ENCODE measurements around the gene GPATCH4. TPM values are rescaled to one million over a fixed set of nuclear protein-coding genes. Genes with fewer than 3 reads are reported as not detected.
"Not testable (repeated sequence)": the region's sequence is repeated elsewhere in the genome, so short reads cannot be mapped to it uniquely, and the experiment has no call there.

Gene GPATCH4
- total RNA-seq, 1 experiment from 2014 or later, result 16.9 TPM

- DNase-seq (ENCODE audit: low read depth), result peak; percentile 65
These were observed 26.1 kb upstream of the GPATCH4 start for GRCh38 chr1:156627313-156627880.

DNA sequence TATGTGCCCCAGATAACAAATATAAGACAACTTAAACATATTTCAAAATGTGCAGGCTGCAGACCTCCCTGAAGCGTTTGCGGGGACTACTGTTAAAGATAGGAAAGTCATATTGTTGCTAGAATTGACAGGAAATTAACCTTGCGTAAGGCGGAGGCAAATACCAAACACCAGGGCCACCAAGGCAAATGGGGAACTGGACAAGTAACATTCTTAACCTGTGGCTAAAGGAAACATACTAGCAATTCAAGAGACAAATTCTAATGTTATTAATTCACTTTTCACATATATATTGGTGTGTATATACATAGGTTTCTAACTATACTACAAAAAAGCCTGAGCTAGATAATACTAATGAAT is 24.8 kb upstream of the GPATCH4 start:
- no peak for DNase-seq (ENCODE audit: low read depth)

- DNase-seq (ENCODE audit: low read depth), result peak; percentile 28
These were observed 24.3 kb upstream of the GPATCH4 start for GRCh38 chr1:156625436-156626078.

DNA sequence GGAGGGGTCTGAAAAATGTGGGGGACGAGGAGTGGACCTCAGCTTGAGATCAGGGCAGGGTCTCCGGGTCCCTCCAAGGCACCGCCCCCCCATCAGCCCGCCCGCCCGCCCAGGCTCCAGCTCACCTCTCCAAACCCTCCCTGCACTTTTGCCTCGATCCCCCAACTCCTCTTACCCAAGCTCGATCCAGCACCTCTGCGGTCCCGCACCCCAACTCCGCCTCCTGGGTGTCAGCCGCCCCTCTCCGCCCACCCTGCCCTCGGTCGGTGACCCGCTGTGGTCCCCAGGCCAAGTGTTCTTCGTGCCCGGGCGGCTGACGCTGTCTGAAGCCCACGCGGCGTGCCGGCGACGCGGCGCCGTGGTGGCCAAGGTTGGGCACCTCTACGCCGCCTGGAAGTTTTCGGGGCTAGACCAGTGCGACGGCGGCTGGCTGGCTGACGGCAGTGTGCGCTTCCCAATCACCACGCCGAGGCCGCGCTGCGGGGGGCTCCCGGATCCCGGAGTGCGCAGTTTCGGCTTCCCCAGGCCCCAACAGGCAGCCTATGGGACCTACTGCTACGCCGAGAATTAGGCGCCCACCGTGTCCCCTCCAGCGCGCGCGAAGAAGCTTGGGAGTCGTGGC is 23.6 kb upstream of the GPATCH4 start:
- no peak for DNase-seq (ENCODE audit: low read depth)

- DNase-seq (ENCODE audit: low read depth), result peak; percentile 52
These were observed 22.9 kb upstream of the GPATCH4 start for GRCh38 chr1:156623946-156624813.

- no peak for DNase-seq (ENCODE audit: low read depth)
These were observed 21.5 kb upstream of the GPATCH4 start for GRCh38 chr1:156622581-156623297.

- no peak for DNase-seq (ENCODE audit: low read depth)
These were observed 18.3 kb upstream of the GPATCH4 start for GRCh38 chr1:156619582-156619955.

DNA sequence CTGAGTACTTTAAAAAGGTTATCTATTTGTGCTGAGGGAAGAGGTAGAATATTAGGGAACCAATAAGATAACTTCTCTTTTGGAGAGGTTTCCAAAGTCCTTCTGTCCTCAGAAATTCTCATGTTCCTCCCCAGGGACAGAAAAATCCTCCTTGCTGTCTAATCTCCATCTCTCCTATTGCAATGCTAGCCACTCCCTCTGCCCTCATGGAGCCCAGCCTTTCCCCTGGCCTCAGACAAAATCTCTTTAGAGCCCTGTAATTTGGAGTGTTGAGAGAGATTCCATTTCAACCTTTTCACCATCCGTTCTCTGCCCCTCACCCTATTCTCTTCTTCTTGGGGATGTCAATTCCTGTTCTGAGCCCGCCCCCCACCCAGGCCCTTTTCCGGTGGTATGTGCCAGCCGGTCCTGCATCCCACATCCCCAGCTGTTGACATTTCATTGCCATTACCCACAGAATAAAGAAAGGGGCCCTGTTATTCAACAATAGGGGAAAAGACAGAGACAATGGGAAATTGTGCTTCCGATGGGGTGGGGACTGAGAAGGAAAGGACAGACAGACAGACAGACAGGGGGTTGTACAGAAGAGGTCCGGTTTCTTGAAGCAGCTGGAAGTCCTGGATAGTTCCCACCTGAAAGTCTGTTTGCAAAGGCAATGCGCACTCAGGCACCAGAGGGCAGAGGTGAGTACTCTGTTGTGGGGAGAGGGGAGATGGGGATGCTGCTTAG is 17.7 kb upstream of the GPATCH4 start, which contains the start of gene HAPLN2:
Gene HAPLN2 (plus strand): TSS at position 563 of the 729 bp plus-strand sequence. CDS start 4,076 bp downstream, outside the sequence.
- no peak for DNase-seq (ENCODE audit: low read depth)

GRCh38 chr1:156616463-156616862 is 15.2 kb upstream of the GPATCH4 start:
- DNase-seq (ENCODE audit: low read depth), result peak; percentile 63

DNA sequence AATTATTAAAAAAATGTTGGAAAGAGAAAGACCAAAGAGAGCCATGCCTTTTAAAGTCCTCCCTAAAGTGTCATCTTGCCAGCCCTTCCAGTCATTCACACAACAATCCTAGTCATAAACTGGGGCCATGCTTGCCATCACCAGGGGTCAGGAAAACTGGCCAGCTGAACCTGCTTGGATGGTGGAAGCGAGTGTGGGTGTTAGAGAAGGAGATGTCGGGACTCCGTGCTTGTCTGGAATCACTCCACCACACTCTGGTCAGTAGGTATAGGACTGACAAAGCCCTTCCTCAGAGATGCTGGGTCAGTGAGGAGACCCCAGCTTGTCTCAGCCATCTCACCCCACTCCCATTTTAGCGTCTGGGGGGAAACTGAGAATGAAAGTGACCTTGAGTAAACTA is 14.7 kb upstream of the GPATCH4 start:
- no peak for DNase-seq (ENCODE audit: low read depth)

DNA sequence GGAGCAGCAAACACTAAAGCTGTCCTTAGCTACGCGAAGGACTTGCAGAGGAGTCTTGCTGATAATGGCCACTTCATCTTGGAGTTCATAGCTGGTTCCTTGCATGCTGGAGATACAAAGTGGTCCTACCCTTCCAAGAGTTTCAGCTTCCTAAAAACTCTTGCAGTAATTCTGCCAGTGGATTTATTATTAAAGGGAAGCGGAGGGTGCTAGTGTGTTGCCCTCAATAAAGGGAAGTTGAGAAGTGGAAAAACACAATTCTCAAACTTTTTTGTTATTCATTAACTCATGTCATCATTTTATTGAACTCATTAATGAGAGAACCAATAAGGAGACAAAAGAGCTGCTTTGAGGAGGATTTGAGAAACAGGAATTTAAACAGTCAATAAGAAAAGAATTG is 11.4 kb upstream of the GPATCH4 start:
- no peak for DNase-seq (ENCODE audit: low read depth)

DNA sequence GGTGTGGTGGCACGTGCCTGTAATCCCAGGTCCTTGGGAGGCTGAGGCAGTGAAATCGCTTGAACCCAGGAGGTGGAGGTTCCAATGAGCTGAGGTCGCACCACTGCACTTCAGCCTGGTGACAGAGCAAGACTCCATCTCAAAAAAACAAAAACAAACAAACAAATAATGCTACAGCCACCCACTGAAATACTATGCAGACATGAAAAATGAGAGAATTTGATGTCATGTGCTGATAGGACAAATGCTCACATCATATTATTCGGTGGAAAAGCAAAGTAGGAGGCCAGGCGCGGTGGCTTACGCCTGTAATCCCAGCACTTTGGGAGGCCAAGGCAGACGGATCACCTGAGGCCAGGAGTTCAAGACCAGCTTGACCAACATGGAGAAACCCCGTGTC is 8.8 kb upstream of the GPATCH4 start:
- not testable (repeated sequence) for DNase-seq (ENCODE audit: low read depth)

DNA sequence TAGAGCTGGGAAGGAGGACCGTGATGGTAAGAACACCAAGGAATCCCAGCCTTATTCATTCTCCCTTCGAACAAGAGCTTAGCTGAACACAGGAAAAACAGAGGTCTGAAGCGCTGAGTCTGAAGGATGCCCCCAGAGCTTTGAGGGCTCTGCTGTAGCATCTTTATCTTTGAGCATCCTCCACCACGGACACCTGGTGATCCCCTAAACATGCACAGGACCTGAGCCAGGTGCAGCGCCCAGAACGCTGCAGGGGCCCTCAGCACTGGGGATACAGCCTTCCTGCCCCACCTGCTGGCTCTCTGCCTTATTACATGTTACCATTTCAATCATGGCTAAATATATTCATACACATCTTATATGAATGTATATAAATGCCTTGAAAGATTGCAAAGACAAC is 7.7 kb upstream of the GPATCH4 start:
- no peak for DNase-seq (ENCODE audit: low read depth)

- peak; percentile 75 for DNase-seq (ENCODE audit: low read depth)
These were observed 6.9 kb upstream of the GPATCH4 start for GRCh38 chr1:156608036-156608674.

DNA sequence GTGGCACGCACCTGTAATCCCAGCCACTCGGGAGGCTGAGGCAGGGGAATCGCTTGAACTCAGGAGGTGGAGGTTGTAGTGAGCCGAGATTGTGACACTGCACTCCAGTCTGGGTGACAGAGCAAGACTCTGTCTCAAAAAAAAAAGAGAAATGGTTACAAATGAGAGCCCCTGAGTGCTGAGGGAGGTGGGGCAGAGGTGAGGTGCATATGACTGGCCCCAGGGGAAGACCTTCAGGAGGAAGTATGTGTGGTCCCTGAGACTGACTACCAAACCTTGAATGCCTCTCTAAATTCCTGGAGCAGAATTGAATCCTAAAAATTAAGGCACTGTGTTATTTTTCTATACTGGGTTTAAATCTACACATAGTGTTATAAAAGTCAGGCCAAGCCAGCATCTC is 6.1 kb upstream of the GPATCH4 start:
- DNase-seq (ENCODE audit: low read depth), result not testable (repeated sequence)

DNA sequence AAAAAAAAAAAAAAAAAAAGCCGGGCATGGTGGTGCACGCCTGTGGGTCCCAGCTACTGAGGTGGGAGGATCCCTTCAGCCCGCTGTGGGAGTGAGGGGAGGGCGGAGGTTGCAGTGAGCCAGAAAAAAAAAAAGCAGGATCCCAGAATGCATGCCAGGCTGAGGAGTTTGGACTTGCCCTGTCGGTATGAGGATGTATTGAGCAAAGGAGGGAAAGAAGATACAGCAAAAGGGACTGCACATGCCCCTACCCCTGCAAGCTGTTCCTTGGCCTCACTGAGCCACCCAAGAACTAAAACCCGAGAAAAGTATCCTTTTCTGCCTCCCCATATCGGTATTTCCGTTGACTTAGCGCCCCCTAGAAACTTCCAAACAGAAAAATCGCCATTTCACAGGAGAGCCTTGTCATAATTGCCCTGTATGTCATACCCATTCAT is 1.3 kb upstream of the GPATCH4 start:
- DNase-seq (ENCODE audit: low read depth), result peak; percentile 40

DNA sequence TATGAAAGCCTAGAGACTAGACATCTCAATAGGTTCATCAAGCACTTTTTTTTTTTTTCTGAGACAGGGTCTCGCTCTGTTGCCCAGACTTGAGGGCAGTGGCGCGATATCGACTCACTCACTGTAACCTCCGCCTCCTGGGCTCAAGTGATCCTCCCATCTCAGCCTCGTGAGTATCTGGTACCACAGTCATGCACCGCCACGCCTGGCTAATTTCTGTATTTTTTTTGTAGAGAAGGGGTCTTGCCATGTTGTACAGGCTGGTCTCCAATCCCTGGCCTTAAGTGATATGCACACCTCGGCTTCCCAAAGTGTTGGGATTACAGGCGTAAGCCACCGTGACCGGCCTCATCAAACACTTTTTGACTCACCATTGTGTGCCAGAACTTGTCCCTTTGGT is 613 bp upstream of the GPATCH4 start:
- DNase-seq (ENCODE audit: low read depth), result no peak

GRCh38 chr1:156600733-156601121 is 552 bp downstream of the GPATCH4 start:
- peak; percentile 13 for DNase-seq (ENCODE audit: low read depth)

- DNase-seq (ENCODE audit: low read depth), result peak; percentile 15
These were observed 1.5 kb downstream of the GPATCH4 start for GRCh38 chr1:156599811-156600210.

- no peak for DNase-seq (ENCODE audit: low read depth)
These were observed 2.4 kb downstream of the GPATCH4 start for GRCh38 chr1:156598731-156599432.
